Measurements from ENCODE around the gene AGBL4. TPM values are rescaled to one million over a fixed set of nuclear protein-coding genes. Genes with fewer than 3 reads are reported as not detected.

The AGBL4 gene
- total and polyA plus RNA-seq, 9 of the 15 experiments (the other 6 are each of a cell fraction or from before 2014, with no cell fraction given), result 0.11 TPM; not detected in 7

GRCh38 chr1:49086327-49086726 is 937.4 kb downstream of the AGBL4 start:
- Histone ChIP-seq H3K4me1 (replicated peaks in 1 of 2; ENCODE audit: control insufficient read depth in 2 of 2, insufficient read depth in 2 of 2, low read length in 2 of 2) (no peaks in the 10 kb centered on the region), H3K9me3 (replicated peaks; ENCODE audit: control insufficient read depth, insufficient read depth, low read depth, low read length) (no peaks in the 10 kb centered on the region; the same call in 1 of the 2 replicates), H3K9ac (ENCODE audit: insufficient read depth in 1 of 2, low read depth in 2 of 2, low read length in 2 of 2) (no peak overlapping the region), H3K79me2 (ENCODE audit: control insufficient read depth, insufficient read depth, low read length) (no peaks in the 10 kb centered on the region), H3K27me3 (ENCODE audit: control insufficient read depth in 2 of 2, insufficient read depth in 2 of 2, low read length in 2 of 2) (no peaks in the 10 kb centered on the region), H3K27ac (ENCODE audit: extremely low read depth, low read depth, low read length) (no peak overlapping the region), H3K4me2 (ENCODE audit: insufficient read depth, low read length) (no peak overlapping the region), H4K20me1 (replicated peaks; ENCODE audit: control insufficient read depth, insufficient read depth, low read length) (no peaks in the 10 kb centered on the region), H3K36me3 (ENCODE audit: control insufficient read depth, insufficient read depth, low read length) (no peaks in the 10 kb centered on the region), H3K9me1 (ENCODE audit: control insufficient read depth, insufficient read depth, low read length) (no peaks in the 10 kb centered on the region), H3K4me3 (no peak overlapping the region), H2AFZ (ENCODE audit: low read depth, low read length) (no peak overlapping the region)
- no peak for TF ChIP-seq MAFG (tag; conservative IDR thresholded peaks at IDR 0.05)
- TF ChIP-seq THAP7 (CRISPR knock-in tag; IDR thresholded peaks at IDR 0.05), result no peak
- no TSS peak for BruUV-seq (replicated peaks)
- in situ Hi-C loops (cut with MboI) (no loop called here), intact Hi-C loops (cut with micrococcal nuclease) (no loop called here)
- FAIRE-seq (no peak), DNase-seq (ENCODE audit: extremely low read depth in 1 of 4, low spot score in 3 of 4) (no peak), ATAC-seq (no peak)
- ChIA-PET CTCF (ENCODE audit: low intra/inter-chr PET ratio) (no interaction called here), POLR2A (no interaction called here)
- 3% methylated on average over 2 of the region's 2 CpGs for whole genome bisulfite sequencing (ENCODE audit: insufficient coverage, low coverage, missing lambda C conversion rate)

- Histone ChIP-seq H3K4me1 (replicated peaks in 1 of 2; ENCODE audit: control insufficient read depth in 2 of 2, insufficient read depth in 2 of 2, low read length in 2 of 2) (no peaks in the 10 kb centered on the region), H3K27ac (ENCODE audit: extremely low read depth, low read depth, low read length) (no peak overlapping the region), H3K4me3 (no peak overlapping the region), H3K9me1 (ENCODE audit: control insufficient read depth, insufficient read depth, low read length) (no peaks in the 10 kb centered on the region), H3K36me3 (ENCODE audit: control insufficient read depth, insufficient read depth, low read length) (no peaks in the 10 kb centered on the region), H4K20me1 (replicated peaks; ENCODE audit: control insufficient read depth, insufficient read depth, low read length) (no peaks in the 10 kb centered on the region), H3K4me2 (ENCODE audit: insufficient read depth, low read length) (no peak overlapping the region), H3K9ac (ENCODE audit: insufficient read depth in 1 of 2, low read depth in 2 of 2, low read length in 2 of 2) (no peak overlapping the region), H3K27me3 (ENCODE audit: control insufficient read depth in 2 of 2, insufficient read depth in 2 of 2, low read length in 2 of 2) (no peaks in the 10 kb centered on the region), H2AFZ (ENCODE audit: low read depth, low read length) (no peak overlapping the region), H3K9me3 (replicated peaks; ENCODE audit: control insufficient read depth, insufficient read depth, low read depth, low read length) (no peaks in the 10 kb centered on the region; the same call in 1 of the 2 replicates), H3K79me2 (ENCODE audit: control insufficient read depth, insufficient read depth, low read length) (no peaks in the 10 kb centered on the region)
- BruUV-seq (replicated peaks), result no TSS peak
- CTCF ChIA-PET (ENCODE audit: low intra/inter-chr PET ratio), result no interaction called here
- intact Hi-C loops (cut with micrococcal nuclease) (no loop called here), in situ Hi-C loops (cut with MboI) (no loop called here)
- ATAC-seq (no peak), FAIRE-seq (no peak), DNase-seq (ENCODE audit: extremely low read depth in 1 of 4, low spot score in 3 of 4) (no peak)
- POLR2A ChIA-PET, result no interaction called here
- 0% methylated on average over 3 of the region's 3 CpGs for WGBS (ENCODE audit: insufficient coverage, low coverage, missing lambda C conversion rate)
- TF ChIP-seq ATF4 (CRISPR knock-in tag; IDR thresholded peaks at IDR 0.05) (no peak), TCF7L2 (IDR thresholded peaks at IDR 0.05; ENCODE audit: low read depth, low read length) (no peak), MITF (IDR thresholded peaks at IDR 0.05) (no peak), MYNN (IDR thresholded peaks at IDR 0.05) (no peak), MYNN (CRISPR knock-in tag; IDR thresholded peaks at IDR 0.05) (no peak), CTCFL (IDR thresholded peaks at IDR 0.05; ENCODE audit: borderline replicate concordance, insufficient read depth, low read depth, low read length, poor library complexity, severe bottlenecking) (no peak), IFI16 (CRISPR knock-in tag; IDR thresholded peaks at IDR 0.05) (no peak), NFXL1 (CRISPR knock-in tag; IDR thresholded peaks at IDR 0.05) (no peak), SMAD3 (CRISPR knock-in tag; conservative IDR thresholded peaks at IDR 0.05) (no peak), BDP1 (IDR thresholded peaks at IDR 0.05; ENCODE audit: insufficient read depth, insufficient read length) (no peak)
Measured at GRCh38 chr1:49085079-49085478, 938.7 kb downstream of the AGBL4 start.
